Activated T-helper 1 cell treated with Interleukin-2 at 50 U/mL for 16 hours (primary cell): Measurements from ENCODE around the gene C12orf76.
"Not testable (repeated sequence)": the region's sequence is repeated elsewhere in the genome, so short reads cannot be mapped to it uniquely, and the experiment has no call there.

ENCODE experiments used
- DNase-seq: peaks from one replicate; pipeline ENCODE4 v3.0.0-alpha.2; 2020; ENCODE audit warnings: low read depth

C12orf76 gene, protein sequence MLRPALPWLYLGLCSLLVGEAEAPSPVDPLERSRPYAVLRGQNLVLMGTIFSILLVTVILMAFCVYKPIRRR

DNA sequence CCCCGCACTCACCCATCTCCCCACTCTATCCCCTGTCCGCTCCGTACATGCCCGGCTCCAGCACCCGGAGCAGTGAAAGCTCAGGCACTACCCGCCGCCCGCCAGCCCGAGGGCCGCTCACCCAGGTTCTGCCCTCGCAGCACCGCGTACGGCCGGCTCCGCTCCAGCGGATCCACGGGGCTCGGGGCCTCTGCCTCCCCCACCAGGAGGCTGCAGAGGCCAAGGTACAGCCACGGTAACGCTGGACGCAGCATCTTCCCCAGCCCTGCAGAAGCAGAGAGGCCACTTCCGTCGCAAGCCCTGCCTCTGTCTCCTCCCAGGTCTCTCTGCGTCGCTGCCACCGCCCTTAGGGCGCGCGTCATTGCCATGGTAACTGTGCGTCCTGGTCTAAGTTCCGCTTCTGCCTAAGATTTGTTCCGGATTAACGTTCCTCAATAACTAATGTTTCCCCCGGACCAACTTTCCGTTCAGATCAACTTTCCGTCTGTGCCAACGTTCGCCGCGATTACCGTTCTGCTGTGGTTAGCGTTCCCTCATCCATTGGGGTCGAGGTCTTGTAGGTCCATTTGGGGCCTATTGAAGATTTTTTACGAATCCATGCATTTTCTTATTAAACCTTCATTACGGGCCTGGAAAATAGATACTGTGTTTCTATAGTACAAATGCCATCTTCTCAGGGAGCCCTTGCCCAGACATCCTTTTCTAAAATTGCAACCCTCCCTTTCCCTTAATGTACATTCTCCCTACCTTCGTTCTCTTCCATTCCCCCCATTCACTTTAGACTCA lies at the start of gene C12orf76:
C12orf76 (minus strand) TSS at position 281 of the 786 bp plus-strand sequence; CDS start at position 254, 27 bp downstream.
- DNase-seq: peak; percentile 85

DNA sequence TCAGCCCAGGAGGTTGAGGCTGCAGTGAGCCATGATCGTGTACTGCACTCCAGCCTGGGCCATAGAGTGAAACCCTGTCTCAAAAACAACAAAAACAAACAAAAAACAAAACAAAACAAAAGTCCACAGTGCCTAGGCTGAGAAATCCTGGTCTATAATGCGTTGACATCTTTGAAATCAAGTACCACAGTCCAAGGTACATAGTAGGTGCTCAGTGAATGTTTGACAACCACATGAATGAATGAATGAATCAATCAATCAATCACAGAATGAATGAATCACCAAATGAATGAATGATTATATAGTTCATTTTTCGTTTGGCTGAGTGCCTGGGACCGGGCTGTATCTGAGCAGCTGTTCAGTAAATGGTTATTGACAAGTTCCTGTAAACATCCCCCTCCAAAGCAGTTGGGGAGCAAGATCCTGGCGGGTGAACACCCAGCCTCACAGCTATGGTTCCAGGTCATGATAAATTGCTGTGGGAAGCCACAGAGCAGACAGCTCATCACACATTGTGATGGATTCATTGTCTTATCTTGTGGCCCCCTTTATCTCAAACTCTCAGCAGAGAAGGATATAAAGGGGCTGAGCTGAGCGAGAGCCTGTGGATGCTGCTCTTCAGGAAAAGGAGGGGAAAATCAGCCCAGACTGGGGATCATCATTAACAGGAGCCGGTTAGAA lies 45.4 kb upstream of the C12orf76 start:
- DNase-seq: no peak

DNA sequence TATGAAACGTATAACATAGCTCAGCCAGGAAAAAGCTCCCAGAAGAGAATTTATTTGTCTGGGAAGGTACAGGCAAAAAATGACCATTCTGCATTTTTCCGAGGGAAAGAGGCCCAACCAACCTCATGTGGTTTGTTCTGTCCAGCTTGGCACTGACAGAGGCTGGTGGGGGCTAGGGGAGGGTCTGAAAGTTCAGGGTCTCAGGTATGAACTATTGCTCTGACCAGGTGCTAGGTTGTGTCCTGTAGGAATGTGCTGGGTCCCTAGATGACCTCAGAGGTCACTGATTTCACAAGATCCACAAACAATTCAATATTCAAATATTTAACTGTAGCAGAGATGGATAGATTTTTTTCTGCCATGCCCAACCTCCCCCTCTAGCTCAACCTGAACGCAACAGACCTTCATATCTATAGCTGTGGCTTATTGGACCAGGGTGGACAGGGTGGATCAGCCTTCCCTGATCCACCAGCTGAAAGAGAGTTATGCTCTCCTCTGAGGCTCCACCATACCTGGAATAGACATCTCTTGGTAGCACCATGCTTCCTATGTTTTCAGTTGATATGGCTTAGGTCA lies 42.9 kb upstream of the C12orf76 start:
- no peak for DNase-seq

DNA sequence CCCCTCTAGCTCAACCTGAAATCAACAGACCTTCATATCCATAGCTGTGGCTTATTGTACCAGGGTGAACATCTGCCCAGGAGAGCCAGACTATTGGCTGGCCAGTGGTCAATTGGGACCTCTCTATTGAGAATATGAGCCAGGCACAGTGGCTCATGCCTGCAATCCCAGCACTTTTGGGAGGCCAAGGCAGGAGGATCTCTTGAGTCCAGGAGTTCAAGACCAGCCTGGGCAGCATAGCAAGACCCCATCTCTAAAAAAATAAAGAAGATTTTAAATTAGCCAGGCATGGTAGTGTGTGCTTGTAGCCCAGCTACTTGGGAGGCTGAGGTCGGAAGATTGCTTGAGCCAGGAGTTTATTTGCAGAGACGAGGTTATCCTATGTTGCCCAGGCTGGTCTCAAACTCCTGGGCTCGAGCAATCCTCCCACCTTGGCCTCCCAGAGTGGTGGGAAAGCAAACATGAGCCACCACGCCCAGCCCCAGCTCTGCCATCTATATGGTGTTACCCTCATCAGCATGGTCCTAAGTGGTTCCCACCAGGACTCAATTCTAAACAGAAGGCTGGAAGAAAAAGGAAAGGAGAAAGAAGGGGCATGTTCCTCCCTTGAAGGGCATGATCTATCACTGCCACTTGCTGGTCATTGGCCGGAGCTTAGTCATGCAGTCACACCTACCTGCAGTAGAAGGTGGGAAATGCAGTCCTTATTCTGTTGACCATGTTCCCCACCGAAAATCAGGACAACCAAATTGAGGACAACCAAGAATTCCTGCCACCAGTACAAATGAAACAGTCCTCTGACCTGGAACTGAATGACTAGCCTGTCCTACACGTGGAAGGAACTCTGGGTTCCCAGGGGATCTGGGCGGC lies 42.2 kb upstream of the C12orf76 start:
- no peak for DNase-seq

DNA sequence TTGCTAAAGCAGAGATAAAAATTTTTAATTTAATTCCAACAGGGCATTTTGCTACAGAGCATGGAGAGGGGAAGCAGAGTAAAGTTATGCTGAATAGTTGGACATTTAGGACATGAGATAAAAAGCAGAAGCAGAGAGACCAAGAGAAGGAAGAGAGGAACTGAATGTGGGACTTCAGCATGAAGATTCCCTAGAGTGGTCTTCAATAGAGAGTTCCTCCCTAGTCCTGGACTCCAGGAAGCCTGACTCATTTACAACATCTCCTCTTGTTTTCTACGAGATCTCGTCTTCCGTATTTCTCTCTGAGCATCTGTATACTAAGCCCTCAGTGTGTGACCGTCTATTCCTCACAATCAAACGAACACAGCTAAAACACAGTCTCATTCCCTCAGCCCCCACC lies 40.6 kb upstream of the C12orf76 start:
- DNase-seq: no peak

DNA sequence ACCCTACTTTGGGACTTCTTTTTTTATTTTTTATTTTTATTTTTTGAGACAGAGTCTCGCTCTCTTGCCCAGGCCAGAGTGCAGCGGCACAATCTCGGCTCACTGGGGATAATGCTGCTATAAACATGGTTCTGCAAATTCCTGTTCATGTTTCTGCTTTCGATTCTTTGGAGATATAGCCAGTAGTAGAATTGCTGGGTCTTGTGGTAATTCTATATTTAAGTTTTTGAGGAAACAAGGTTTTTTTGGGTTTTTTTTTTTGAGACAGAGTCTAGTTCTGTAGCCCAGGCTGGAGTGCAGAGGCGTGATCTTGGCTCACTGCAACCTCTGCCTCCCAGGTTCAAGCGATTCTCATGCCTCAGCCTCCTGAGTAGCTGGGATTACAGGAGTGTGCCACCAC lies 39.9 kb upstream of the C12orf76 start:
- not testable (repeated sequence) for DNase-seq

DNA sequence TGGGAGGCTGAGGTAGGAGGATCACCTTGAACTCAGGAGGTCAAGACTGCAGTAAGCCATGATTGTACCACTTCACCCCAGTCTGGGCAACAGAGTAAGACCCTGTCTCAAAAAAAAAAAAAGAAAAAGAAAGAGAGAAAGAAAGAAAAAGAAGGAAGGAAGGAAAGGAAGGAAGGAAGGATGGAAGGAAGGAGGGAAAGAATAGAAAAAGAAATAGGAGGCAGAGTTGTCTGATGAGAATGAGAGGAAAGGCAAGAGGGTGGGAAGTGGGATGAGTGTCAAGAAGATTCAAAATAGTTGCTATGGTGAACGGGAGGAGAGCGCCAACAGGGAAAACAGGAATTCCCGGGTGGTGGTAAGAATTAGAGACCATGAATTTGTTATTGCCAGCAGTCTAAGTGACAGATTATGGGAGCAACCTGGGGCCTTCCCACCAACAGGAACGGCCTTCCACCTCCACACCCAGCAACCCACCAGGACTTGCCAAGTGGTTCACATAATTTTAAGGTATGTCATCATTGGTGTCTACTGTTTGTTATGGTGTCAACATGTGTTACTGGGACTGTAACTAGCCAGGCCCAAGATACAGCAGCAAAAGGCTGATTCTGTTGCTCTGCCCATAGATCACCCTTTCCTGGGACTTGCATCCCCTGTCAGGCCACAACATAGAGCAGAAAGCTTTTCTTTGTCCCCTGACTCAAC lies 36.1 kb upstream of the C12orf76 start:
- no peak for DNase-seq

DNA sequence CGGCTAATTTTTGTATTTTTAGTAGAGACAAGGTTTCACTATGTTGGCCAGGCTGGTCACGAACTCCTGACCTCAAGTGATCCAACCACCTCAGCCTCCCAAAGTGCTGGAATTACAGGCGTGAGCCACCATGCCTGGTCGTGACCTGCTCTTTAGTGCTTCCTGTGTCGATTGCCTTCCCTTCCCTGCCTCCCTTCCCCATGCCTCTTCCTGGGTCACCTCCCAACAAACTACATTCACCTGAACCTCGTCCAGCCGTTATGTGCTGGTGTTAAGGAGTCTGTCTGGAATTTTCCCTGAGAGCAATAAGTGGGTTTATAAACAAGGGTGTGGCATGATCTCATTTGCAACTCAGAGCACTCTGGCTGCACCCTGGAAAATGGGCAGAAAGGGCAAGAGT lies 32.1 kb upstream of the C12orf76 start:
- no peak for DNase-seq

DNA sequence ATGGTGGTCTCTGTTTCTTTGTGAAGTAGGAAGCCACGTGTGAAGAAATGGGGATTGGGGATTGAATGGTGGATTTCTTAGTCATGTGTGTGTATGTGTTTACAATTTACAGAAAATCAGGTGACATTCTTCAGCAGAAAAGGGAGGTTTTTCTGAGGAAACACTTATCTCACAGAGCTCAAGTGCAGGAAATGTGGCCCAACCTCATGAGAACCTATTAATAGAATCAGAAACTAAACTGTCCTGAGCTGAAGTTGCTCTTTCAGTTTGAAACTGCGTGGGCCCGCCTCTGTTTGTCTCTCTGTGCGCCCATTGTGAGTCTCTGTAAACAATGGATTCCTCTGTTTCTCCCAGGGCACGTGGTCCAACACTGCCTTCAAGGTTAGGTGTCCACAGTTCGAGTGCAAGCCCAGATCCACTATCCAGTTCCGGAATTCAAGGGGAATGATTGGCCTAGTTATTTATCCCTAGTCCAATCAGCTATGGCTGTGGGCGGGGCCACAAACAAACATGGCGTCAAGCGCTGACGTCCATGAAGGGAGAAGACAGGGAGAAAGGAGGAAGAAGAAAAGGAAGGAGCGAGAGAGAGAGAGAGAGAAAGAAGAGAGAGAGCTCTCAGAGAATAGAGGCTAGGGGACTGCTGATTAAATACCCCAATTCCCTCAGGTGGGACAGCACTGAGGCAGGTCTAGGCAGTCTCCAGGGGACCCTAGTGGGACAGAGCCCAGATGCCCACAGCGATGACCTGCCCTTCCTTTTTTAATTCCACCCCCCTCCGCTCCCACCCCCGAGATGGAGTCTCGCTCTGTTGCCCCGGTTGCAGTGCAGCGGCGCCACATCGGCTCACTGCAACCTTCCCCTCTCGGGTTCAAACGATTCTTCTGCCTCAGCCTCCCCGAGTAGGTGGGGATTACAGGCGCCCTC lies 31.4 kb upstream of the C12orf76 start:
- peak; percentile 52 for DNase-seq

DNA sequence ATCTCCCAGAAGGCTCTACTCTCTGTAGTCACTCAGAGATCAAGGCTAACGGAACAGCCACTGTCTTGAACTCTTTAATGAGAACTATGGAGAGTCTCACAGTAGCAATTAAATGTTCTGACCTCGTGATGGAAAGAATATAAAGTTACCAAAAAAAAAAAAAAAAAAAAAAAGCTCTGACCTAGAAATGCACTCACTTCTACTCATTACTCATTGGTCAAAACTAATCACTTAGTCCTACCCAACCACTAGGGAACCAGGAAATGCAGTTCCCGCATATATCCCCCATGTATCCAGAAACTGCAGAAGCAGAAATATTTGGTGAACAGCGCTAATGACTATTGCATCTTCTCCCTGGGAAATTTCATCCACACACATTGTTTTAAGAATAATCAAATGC lies 29.5 kb upstream of the C12orf76 start:
- no peak for DNase-seq

DNA sequence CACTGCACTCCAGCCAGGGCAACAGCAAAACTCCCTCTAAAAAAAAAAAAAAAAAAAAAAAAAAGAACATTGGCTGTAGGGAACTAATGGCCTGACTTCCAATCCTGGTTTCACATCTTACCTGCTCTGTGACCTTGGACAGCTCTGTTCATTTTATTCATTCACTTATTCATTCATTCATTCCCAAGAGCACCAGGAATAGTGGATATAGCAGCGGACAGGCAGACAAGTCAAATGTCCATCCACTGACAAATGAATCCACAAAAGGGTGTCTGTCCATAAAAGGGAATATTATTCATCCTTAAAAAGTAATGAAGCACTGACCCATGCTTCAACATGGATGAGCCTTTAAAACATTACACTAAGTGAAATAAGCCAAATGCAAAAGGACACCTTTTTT lies 27.6 kb upstream of the C12orf76 start:
- no peak for DNase-seq

DNA sequence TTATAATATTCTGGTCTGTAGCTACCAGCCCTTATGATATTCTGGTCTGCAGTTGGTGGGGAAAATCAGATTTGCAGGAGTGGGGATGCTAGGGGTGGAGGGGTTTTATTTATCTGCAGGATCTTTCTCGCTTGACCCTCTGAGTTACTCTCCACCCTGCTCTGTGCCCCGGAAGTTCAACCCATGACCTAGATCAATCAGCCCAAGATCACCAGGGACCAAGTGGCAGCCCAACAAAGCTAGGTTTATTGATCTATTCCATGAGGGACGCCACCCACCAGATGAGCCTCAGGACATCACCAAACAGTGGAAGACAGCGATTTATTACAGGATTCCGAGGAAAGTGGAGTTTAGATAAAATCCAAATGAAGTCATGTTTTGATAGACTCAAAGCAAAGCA lies 25.8 kb upstream of the C12orf76 start:
- DNase-seq: no peak

DNA sequence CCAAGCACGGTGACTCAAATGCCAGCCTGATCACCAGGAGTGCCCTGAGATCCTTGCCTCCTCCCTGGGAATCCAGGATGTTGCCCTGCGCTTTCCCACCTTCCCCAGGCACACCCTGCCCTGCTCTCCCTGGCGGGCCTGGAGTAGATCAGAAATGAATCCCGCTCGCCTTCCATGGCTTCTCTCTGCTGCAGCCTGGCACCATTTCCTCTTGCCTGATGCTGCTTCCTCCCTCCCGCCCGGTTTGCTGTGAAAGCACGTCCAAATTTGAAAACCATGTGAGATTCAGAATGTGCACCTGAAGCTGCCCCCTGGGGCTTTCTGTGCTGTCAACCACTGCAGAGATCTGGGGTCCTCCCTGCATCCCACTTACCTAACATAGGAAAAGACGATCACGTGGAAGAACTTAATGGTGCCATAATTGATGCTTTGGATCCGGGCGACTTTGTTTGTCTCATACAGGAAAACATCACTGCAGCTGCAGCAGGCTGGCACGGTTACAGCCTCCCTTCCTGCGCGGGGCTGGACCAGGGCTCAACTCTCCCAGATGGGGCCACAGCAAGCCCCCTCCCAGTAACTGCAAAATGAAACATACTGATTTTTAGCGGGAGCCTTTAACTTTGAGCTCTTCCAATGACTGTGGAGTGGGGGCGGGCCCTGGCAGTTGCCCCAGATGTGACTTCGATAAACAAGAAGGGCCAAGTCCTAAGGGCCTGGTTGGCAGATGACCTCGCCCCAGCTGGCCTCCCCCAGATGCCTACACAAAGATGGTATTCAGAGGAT lies 24.9 kb upstream of the C12orf76 start:
- DNase-seq: no peak

DNA sequence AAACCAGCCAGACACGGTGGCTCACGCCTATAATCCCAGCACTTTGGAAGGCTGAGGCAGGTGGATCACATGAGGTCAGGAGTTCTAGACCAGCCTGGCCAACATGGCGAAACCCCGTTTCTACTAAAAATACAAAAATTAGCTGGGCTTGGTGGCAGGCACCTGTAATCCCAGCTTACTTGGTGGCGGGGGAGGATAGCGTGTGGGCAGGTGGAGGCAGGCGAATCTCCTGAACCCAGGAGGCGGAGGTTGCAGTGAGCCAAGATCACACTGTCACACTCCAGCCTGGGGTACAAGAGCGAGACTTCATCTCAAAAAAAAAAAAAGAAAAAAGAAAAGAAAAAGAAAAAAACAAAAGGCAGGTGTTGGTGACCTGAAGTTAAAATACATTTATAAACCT lies 24.3 kb upstream of the C12orf76 start:
- DNase-seq: not testable (repeated sequence)

DNA sequence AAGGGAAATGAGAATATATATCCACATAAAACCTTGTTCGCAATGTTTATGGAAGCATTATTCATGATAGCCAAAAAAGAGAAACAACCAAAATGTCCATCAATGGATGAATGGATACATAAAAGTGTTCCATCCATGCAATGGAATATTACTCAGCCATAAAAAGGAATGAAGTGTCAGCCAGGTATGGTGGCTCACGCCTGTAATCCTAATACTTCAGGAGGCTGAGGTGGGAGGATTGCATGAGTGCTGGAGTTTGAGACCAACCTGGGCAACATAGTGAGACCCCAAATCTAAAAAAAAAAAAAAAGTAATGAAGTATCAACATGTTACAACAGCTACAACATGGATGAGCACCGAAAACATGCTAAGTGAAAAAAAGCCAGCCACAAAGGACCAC lies 23.6 kb upstream of the C12orf76 start:
- DNase-seq: no peak

DNA sequence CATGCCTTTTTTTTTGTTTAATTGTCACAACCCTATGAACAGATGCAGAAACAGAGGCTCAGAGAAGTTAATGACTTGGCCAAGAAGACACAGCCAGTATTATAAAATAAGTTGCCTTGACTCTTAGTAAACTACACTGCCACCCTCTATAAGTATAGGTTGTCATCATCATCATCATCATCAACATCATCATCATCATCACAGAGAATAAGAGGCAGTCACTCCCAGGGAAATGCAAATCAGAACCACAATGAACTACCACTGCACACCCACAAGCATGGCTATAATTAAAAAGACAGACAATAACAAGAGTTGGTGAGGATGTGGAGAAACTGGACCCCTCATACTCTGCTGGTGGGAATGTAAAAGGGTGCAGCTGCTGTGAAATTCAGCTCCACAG lies 23.2 kb upstream of the C12orf76 start:
- no peak for DNase-seq

DNA sequence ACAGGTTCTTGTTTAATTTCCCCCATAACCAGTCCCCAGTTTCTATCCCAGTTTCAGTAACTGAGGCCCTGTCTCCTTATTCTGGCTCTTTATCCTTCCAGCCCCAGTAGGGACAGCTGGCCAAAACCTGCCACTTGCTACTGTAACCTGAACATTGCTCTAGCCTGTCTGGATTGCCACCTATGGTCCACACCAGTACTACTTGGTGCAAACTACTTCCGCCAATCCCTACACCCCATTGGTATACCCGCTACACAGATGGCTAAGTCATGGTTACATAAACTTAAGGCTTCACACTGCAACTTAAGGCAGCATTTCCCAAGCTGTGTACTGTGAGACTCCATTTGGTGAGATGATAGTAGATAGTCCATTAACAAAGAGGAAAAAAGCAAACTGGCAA lies 20.3 kb upstream of the C12orf76 start:
- DNase-seq: no peak

DNA sequence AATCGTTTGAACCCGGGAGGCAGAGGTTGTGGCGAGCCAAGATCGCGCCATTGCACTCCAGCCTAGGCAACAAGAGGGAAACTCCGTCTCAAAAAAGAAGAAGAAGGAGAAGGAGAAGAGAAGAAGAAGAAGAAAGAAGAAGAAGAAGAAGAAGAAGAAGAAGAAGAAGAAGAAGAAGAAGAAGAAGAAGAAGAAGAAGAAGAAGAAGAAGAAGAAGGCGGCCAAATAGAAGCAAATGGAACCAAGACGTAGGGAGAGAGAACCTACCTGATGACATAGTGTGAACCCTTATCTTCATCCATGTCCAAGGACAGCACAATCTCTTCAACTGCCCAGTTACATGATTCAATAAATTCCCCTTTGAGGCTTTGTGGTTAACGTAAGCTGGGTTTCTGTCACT lies 19.8 kb upstream of the C12orf76 start:
- DNase-seq: not testable (repeated sequence)

DNA sequence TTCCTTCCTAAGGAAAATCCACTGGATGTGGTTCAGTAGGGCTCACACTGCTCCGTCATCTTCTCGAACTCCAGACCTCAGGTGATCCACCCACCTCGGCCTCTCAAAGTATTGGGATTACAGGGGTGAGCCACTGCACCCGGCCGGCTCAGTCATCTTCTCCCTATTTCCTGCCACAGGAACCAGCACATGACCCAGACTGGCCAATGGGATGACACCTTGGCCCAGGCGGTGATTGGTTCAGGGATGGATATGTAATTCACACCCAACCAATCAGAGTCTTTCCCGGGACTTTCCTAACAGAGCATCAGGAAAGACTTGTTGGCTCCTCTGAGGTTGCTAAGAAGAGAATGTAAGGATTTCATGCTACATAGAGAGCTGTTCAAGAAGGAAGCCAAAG lies 19.2 kb upstream of the C12orf76 start:
- DNase-seq: no peak

DNA sequence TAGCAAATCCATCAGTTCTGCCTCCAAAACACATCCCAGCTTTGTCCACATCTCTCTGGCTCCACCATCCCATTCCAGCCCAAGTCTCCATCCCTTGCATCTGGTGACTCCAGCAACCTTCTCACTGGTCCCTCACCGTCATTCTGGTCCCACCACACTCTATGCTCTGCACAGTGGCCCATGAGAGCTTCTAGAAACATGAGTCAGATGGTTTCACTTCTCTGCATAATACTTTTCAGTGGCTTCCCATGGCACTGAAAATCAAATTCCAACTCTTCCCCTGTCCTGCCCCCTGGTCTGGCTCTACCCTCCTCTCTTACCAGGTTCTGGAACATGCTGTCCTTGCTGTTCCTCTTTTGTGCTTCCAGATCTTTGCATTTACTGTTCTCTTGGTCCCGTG lies 17.2 kb upstream of the C12orf76 start:
- DNase-seq: no peak
